GM21528 (cell line): ENCODE results near the gene ITPR2.
"Not testable (repeated sequence)": the region's sequence is repeated elsewhere in the genome, so short reads cannot be mapped to it uniquely, and the experiment has no call there.

Experiments used
- ATAC-seq: cut with Tn5 transposase; IDR thresholded peaks from one replicate; pipeline ENCODE4 v1.9.1; 2021; ENCODE audit warnings: mild to moderate bottlenecking, moderate library complexity; ENCODE audit not compliant: unreplicated experiment, low FRiP score

ITPR2 gene

GRCh38 chr12:26832822-26833742 lies at the start of gene ITPR2:
Gene ITPR2 (minus strand): TSS chr12:26833194. CDS start chr12:26832781, 413 bp downstream.
- ATAC-seq: peak; percentile 75

GRCh38 chr12:26880625-26881024 lies 47.6 kb upstream of the ITPR2 start:
- ATAC-seq: no peak

- no peak for ATAC-seq
Observed at GRCh38 chr12:26878661-26879119, 45.7 kb upstream of the ITPR2 start.

GRCh38 chr12:26874501-26875296 lies 41.7 kb upstream of the ITPR2 start:
- no peak for ATAC-seq

GRCh38 chr12:26872625-26873024 lies 39.6 kb upstream of the ITPR2 start:
- no peak for ATAC-seq

- ATAC-seq: no peak
Observed at GRCh38 chr12:26871985-26872384, 39.0 kb upstream of the ITPR2 start.

GRCh38 chr12:26870491-26871419 lies 37.8 kb upstream of the ITPR2 start:
- ATAC-seq: no peak

- ATAC-seq: no peak
Observed at GRCh38 chr12:26869908-26870459, 37.0 kb upstream of the ITPR2 start.

GRCh38 chr12:26869104-26869494 lies 36.1 kb upstream of the ITPR2 start:
- no peak for ATAC-seq

GRCh38 chr12:26868447-26869103 lies 35.6 kb upstream of the ITPR2 start:
- no peak for ATAC-seq

GRCh38 chr12:26867080-26867479 lies 34.1 kb upstream of the ITPR2 start:
- peak; percentile 63 for ATAC-seq

- ATAC-seq: no peak
Observed at GRCh38 chr12:26863515-26863914, 30.5 kb upstream of the ITPR2 start.

- not testable (repeated sequence) for ATAC-seq
Observed at GRCh38 chr12:26862787-26863186, 29.8 kb upstream of the ITPR2 start.

- ATAC-seq: no peak
Observed at GRCh38 chr12:26861690-26862089, 28.7 kb upstream of the ITPR2 start.

- ATAC-seq: no peak
Observed at GRCh38 chr12:26857465-26858176, 24.6 kb upstream of the ITPR2 start.

- no peak for ATAC-seq
Observed at GRCh38 chr12:26855337-26855736, 22.3 kb upstream of the ITPR2 start.

GRCh38 chr12:26854031-26854390 lies 21.0 kb upstream of the ITPR2 start:
- no peak for ATAC-seq

- no peak for ATAC-seq
Observed at GRCh38 chr12:26853303-26854030, 20.5 kb upstream of the ITPR2 start.
